ENCODE results near the gene TCEA2. TPM values are rescaled to one million over a fixed set of nuclear protein-coding genes. Genes with fewer than 3 reads are reported as not detected.

The TCEA2 gene
- total RNA-seq, 2 donors from 2014 or later, result 30.1 to 48.6 TPM

DNA sequence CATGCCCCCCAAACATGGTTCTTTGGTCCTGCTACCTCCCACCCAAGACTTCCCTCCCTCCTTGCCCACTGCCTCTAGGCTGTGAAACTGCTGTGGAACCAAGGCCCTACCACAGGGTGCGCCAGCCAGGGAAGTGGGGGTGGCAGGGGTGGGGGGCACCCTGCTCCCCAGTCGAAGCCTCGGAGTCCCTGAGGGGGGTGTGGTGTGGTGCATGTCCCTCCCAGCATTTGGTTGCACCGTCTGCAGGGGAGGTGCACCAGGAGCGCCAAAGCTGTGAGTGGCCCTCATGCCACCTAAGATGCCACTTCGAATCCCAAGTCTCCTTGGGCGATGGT is 14.5 kb downstream of the TCEA2 start:
- Histone ChIP-seq H3K27me3 (replicated peaks; ENCODE audit: insufficient read depth) (no peaks in the 10 kb centered on the region), H3K4me3 (peak overlapping the region; percentile 83), H3K36me3 (peaks cover 8% of the 10 kb centered on the region), H3K4me1 (ENCODE audit: control insufficient read depth in 1 of 2, low read depth in 2 of 2) (peaks cover 11 to 22% of the 10 kb centered on the region in 2 donors), H3K9me3 (no peaks in the 10 kb centered on the region), H3K27ac (no peak overlapping the region)
- DNase-seq (ENCODE audit: low spot score) (no peak), ATAC-seq (ENCODE audit: insufficient number of reproducible peaks, low FRiP score, low read depth) (no peak)
- TF ChIP-seq, protein P1, sequence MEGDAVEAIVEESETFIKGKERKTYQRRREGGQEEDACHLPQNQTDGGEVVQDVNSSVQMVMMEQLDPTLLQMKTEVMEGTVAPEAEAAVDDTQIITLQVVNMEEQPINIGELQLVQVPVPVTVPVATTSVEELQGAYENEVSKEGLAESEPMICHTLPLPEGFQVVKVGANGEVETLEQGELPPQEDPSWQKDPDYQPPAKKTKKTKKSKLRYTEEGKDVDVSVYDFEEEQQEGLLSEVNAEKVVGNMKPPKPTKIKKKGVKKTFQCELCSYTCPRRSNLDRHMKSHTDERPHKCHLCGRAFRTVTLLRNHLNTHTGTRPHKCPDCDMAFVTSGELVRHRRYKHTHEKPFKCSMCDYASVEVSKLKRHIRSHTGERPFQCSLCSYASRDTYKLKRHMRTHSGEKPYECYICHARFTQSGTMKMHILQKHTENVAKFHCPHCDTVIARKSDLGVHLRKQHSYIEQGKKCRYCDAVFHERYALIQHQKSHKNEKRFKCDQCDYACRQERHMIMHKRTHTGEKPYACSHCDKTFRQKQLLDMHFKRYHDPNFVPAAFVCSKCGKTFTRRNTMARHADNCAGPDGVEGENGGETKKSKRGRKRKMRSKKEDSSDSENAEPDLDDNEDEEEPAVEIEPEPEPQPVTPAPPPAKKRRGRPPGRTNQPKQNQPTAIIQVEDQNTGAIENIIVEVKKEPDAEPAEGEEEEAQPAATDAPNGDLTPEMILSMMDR (IDR thresholded peaks at IDR 0.05), result no peak

DNA sequence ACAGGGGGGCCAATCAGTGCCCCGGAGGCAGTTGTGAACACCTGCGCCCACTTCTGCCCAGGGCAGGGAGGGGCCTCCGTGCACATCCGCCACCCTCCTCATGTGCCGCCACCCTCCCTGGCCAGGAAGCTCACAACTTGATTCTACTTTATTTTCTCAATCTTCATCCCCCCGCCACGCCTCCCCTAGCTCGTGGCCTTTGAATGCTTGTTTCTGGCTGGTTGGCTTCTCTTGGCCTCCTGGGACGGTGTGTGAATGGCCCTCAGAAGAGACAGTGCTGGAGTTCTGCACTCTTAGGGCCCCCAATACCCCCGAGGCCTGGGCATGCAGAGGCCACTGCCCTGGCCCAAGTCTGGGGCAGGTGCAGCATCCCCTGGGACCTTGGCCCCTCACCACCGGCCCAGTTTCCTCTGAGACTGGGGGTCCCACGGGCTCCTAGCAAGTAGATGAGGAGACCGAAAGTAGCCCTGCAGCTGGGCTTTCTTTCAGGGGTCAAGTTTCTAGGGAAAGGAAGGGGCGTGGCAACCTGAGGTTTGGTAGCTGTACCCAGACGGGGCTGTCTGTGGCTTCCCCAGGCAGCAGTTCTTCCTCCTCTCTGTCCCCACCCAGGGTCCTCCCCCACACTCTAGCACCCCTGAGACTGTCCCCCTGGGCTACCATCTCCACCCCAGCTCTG is 15.0 kb downstream of the TCEA2 start:
- TF ChIP-seq, protein P1 (IDR thresholded peaks at IDR 0.05), result no peak
- Histone ChIP-seq H3K4me3 (peak overlapping the region; percentile 83), H3K27me3 (replicated peaks; ENCODE audit: insufficient read depth) (no peaks in the 10 kb centered on the region), H3K4me1 (ENCODE audit: control insufficient read depth in 1 of 2, low read depth in 2 of 2) (peaks cover 11 to 24% of the 10 kb centered on the region in 2 donors), H3K9me3 (no peaks in the 10 kb centered on the region), H3K27ac (no peak overlapping the region), H3K36me3 (peaks cover 6% of the 10 kb centered on the region)
- ATAC-seq (ENCODE audit: insufficient number of reproducible peaks, low FRiP score, low read depth) (no peak), DNase-seq (ENCODE audit: low spot score) (no peak)

DNA sequence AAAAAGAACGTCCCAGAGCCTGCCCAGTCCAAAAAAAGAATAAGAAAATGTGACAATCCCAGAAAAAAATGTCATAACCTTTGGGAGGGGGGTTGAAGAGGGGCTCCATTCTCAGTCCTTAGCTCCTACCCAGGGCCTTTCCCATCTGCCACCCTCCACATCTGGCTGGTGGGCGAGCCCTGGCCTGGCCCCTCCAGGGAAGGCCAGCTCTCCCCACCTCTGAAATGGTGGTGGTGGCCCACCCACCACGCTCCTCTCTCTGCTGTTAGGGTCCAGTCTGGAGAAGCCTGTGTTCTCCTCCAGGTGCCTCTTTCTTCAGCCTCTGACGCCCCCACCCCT is 15.9 kb downstream of the TCEA2 start:
- TF ChIP-seq, protein P1 (IDR thresholded peaks at IDR 0.05), result no peak
- H3K9me3 ChIP-seq, result no peaks in the 10 kb centered on the region
- H3K27me3 ChIP-seq (replicated peaks; ENCODE audit: insufficient read depth), result no peaks in the 10 kb centered on the region
- H3K27ac ChIP-seq, result peak overlapping the region; percentile 2 to 33
- H3K36me3 ChIP-seq, result no peaks in the 10 kb centered on the region
- DNase-seq (ENCODE audit: low spot score), result no peak
- peaks cover 18 to 33% of the 10 kb centered on the region in 2 donors for H3K4me1 ChIP-seq (ENCODE audit: control insufficient read depth in 1 of 2, low read depth in 2 of 2)
- ATAC-seq (ENCODE audit: insufficient number of reproducible peaks, low FRiP score, low read depth), result no peak
- peak overlapping the region; percentile 83 for H3K4me3 ChIP-seq

- Histone ChIP-seq H3K27ac (peak within 1 kb of the TSS; percentile 2 to 33), H3K36me3 (no peaks in the 10 kb centered on the region), H3K4me1 (ENCODE audit: control insufficient read depth in 1 of 2, low read depth in 2 of 2) (peaks cover 20 to 38% of the 10 kb centered on the region in 2 donors), H3K27me3 (replicated peaks; ENCODE audit: insufficient read depth) (no peaks in the 10 kb centered on the region), H3K9me3 (no peaks in the 10 kb centered on the region), H3K4me3 (peak within 1 kb of the TSS; percentile 83)
- TF ChIP-seq, protein P1 (IDR thresholded peaks at IDR 0.05), result no peak
- ATAC-seq (ENCODE audit: insufficient number of reproducible peaks, low FRiP score, low read depth), result peak; percentile 14
- no peak for DNase-seq (ENCODE audit: low spot score)
These were observed 16.4 kb downstream of the TCEA2 start, which contains the start of gene RGS19 for GRCh38 chr20:64079273-64080012. Gene RGS19, minus strand, starts transcription at chr20:64079518. Its CDS starts 2,632 bp downstream, at chr20:64076886.

DNA sequence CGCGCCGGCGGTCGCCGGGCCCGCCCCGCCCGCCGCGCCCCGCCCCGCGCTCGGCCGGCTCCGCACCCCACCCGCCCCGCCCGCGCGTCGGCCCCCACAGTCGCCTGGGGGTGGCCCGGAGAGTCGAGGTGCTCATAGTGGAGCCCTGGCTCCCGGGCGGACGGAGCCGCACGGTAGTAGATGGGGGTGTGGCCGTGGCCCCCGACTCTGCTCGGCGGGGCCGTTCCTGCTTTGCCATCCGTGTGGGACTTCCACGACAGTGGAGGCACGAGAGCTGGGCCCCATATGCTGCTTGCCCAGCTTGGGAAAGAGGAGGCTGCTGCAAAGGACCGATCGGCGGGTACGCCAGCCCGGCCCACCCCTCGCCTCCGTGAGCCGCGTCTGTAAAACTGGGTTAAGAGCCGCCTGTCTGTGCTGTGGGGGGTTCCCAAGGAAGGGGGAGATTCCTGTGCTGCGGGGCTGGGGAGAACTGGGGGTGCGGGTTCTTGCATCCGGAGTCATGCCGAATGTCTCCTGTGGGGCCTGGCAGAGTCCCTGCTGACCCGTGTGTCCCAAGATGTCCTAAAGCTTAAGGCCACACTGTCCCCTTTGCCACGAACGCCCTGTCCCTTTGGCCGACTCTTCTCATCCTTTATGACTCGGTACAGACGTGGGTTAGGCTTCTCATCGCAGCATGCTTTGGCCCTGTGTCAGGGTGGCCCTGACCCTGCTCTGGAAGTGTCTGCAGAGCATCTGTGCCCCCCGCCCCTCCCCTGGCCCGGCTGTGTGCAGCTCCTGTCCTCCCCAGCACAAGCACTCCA is 17.2 kb downstream of the TCEA2 start, which contains the start of gene OPRL1:
TSS of gene OPRL1 (plus strand) at position 70 of the 800 bp plus-strand sequence. CDS start 12,639 bp downstream, outside the sequence.
- H3K4me1 ChIP-seq (ENCODE audit: control insufficient read depth in 1 of 2, low read depth in 2 of 2), result peaks cover 20 to 38% of the 10 kb centered on the region in 2 donors
- H3K27ac ChIP-seq, result peak within 1 kb of the TSS; percentile 2 to 33

More for the DNA sequence above, 17.2 kb downstream of the TCEA2 start, which contains the start of gene OPRL1:
- H3K9me3 ChIP-seq, result no peaks in the 10 kb centered on the region
- H3K27me3 ChIP-seq (replicated peaks; ENCODE audit: insufficient read depth), result no peaks in the 10 kb centered on the region
- DNase-seq (ENCODE audit: low spot score) (no peak), ATAC-seq (ENCODE audit: insufficient number of reproducible peaks, low FRiP score, low read depth) (no peak)
- TF ChIP-seq, protein P1 (IDR thresholded peaks at IDR 0.05), result no peak
- no peaks in the 10 kb centered on the region for H3K36me3 ChIP-seq
- H3K4me3 ChIP-seq, result peak within 1 kb of the TSS; percentile 83

Data from thoracic aorta (tissue), 2 donors.